GM18951 (cell line): ENCODE results near the gene GDPD4.

Source experiments
- POLR2A ChIP-seq: IDR thresholded peaks from 4 replicates; pipeline ENCODE4 v1.6.1; 2011; ENCODE audit warnings: mild to moderate bottlenecking; ENCODE audit not compliant: insufficient read length, insufficient read depth; ENCODE audit errors: extremely low read depth
- in situ Hi-C: fragments of 300-500 bp; cut with MboI; formaldehyde crosslinking; loops from one replicate; pipeline ENCODE4 v1.12.0; 2022; ENCODE audit warnings: low sequenced_read_pairs, mixed read lengths, inconsistent platforms; ENCODE audit not compliant: unreplicated experiment

Gene GDPD4

GRCh38 chr11:77182542-77183430 is 118.7 kb downstream of the GDPD4 start:
- in situ Hi-C loops = no loop called here
- no peak for TF ChIP-seq POLR2A

GRCh38 chr11:77181799-77182541 is 119.5 kb downstream of the GDPD4 start:
- no peak for TF ChIP-seq POLR2A
- in situ Hi-C loops = no loop called here

- no peak for TF ChIP-seq POLR2A
- in situ Hi-C loops = no loop called here
These were observed 120.3 kb downstream of the GDPD4 start for GRCh38 chr11:77181226-77181625.

DNA sequence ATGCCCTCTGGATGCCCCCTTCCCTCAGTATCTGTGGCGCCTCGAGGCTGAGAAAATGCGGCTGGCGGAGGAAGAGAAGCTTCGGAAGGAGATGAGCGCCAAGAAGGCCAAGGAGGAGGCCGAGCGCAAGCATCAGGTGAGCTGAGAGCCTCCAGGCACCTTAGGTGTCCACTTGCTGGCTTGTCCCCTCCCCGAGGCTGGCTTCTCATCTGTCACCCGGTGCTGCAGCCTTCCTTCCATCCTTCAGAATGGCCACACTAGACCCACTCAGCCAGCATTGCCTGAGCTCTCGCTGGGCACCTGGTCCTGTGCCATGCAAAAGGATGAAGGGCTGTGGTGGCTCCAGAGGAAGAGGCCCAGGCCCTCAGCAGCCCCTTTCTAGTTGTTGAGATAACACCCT is 121.1 kb downstream of the GDPD4 start:
- in situ Hi-C loops = no loop called here
- TF ChIP-seq POLR2A = no peak

DNA sequence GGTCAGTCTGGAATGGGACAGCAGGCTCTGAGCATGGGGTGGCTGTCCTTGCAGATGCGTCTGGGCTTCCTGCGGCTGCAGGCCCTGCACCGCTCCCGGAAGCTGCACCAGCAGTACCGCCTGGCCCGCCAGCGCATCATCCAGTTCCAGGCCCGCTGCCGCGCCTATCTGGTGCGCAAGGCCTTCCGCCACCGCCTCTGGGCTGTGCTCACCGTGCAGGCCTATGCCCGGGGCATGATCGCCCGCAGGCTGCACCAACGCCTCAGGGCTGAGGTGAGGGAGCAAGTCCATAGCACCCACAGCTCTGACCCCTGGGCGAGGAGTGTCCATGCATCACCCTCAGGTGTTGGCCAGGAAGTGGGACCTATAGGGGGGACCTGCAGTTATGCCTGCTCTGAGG is 121.8 kb downstream of the GDPD4 start:
- in situ Hi-C loops = no loop called here

GRCh38 chr11:77179048-77179447 is 122.4 kb downstream of the GDPD4 start:
- in situ Hi-C loops = no loop called here
- TF ChIP-seq POLR2A = no peak

More for the DNA sequence above, 121.8 kb downstream of the GDPD4 start:
- no peak for TF ChIP-seq POLR2A

GRCh38 chr11:77178150-77178549 is 123.3 kb downstream of the GDPD4 start:
- in situ Hi-C loops = no loop called here
- TF ChIP-seq POLR2A = no peak

- TF ChIP-seq POLR2A = no peak
These were observed 124.5 kb downstream of the GDPD4 start for GRCh38 chr11:77176996-77177395.

GRCh38 chr11:77175869-77176539 is 125.5 kb downstream of the GDPD4 start:
- in situ Hi-C loops = no loop called here
- TF ChIP-seq POLR2A = no peak

More at GRCh38 chr11:77176996-77177395, 124.5 kb downstream of the GDPD4 start:
- in situ Hi-C loops = no loop called here

- TF ChIP-seq POLR2A = no peak
- in situ Hi-C loops = no loop called here
These were observed 126.3 kb downstream of the GDPD4 start for GRCh38 chr11:77175021-77175842.

DNA sequence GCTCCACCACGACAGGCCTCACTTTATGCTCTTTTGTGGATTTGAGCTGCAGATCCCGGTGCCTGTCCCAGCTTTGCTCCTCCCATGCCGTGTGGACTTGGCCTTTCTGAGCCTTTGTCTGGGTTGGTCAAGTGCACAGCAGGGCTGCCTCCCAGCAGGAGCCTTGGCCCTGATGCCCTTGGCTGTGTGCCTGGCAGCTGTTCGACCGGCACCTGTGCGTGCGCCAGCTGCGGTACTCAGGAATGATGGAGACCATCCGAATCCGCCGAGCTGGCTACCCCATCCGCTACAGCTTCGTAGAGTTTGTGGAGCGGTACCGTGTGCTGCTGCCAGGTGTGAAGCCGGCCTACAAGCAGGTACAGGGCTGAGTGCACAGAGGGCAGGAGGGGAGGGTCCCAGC is 126.9 kb downstream of the GDPD4 start:
- TF ChIP-seq POLR2A = no peak
- in situ Hi-C loops = no loop called here

GRCh38 chr11:77173494-77173893 is 128.0 kb downstream of the GDPD4 start:
- in situ Hi-C loops = no loop called here
- TF ChIP-seq POLR2A = no peak

DNA sequence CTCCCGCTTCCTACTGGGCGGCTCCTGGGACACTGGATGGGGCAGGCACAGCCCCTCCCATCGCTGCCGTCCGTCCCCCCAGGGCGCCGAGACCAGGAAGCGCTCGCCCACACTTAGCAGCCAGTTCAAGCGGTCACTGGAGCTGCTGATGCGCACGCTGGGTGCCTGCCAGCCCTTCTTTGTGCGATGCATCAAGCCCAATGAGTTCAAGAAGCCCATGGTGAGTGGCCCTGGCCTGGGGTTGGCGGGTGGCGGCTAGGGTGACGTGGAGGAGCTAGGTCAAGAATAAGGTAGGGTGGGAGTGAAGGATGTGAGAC is 128.9 kb downstream of the GDPD4 start:
- in situ Hi-C loops = no loop called here

More for the DNA sequence above, 128.9 kb downstream of the GDPD4 start:
- no peak for TF ChIP-seq POLR2A
